OCI-LY3 (cell line): Measurements from ENCODE around the gene KRT1.

Experiments used
- H2AFZ ChIP-seq: fragments of 200-600, 300-600 bp; shearing (Covaris generic); 2 replicates; pipeline ENCODE4 v1.6.0; 2014; ENCODE audit warnings: antibody characterized with exemption, low read depth, low read length
- H3K27ac ChIP-seq: fragments of 200-600, 300-600 bp; sonication (generic); 2 replicates; pipeline ENCODE4 v1.5.1; 2014; ENCODE audit warnings: mild to moderate bottlenecking, low read length, moderate library complexity, mixed read lengths
- H3K27me3 ChIP-seq: fragments of 200-600, 300-600 bp; sonication (generic); 2 replicates; pipeline ENCODE4 v1.6.1; 2014; ENCODE audit warnings: low read depth, low read length, mixed read lengths
- H3K36me3 ChIP-seq: fragments of 200-600, 300-600 bp; sonication (generic); replicated peaks from 2 replicates; pipeline ENCODE3; 2014; ENCODE audit warnings: low read depth, low read length, mixed read lengths
- H3K4me1 ChIP-seq: fragments of 300-600, 200-600 bp; sonication (generic); 2 replicates; pipeline ENCODE4 v1.6.1; 2014; ENCODE audit warnings: low read length, mixed read lengths
- H3K4me2 ChIP-seq: fragments of 200-600, 300-600 bp; sonication (generic); 2 replicates; pipeline ENCODE4 v1.6.1; 2014; ENCODE audit warnings: low read length, mixed read lengths
- H3K4me3 ChIP-seq: fragments of 300-600, 200-600 bp; sonication (generic); 2 replicates; pipeline ENCODE4 v1.5.1; 2014; ENCODE audit warnings: antibody characterized with exemption, mild to moderate bottlenecking, low read length, moderate library complexity
- H3K79me2 ChIP-seq: fragments of 300-600, 200-600 bp; shearing (Covaris generic); 2 replicates; pipeline ENCODE4 v1.6.1; 2014; ENCODE audit warnings: mild to moderate bottlenecking, low read length, mixed read lengths
- H3K9ac ChIP-seq: fragments of 300-600, 200-600 bp; shearing (Covaris generic); 2 replicates; pipeline ENCODE4 v1.6.0; 2014; ENCODE audit warnings: mild to moderate bottlenecking, low read length, moderate library complexity
- H3K9me3 ChIP-seq: fragments of 200-600, 300-600 bp; shearing (Covaris generic); 2 replicates; pipeline ENCODE4 v1.6.1; 2014; ENCODE audit warnings: low read length, mixed read lengths; ENCODE audit not compliant: insufficient read depth
- H4K20me1 ChIP-seq: fragments of 200-600, 300-600 bp; sonication (generic); 2 replicates; pipeline ENCODE4 v1.6.1; 2016; ENCODE audit warnings: low read length, mixed read lengths; ENCODE audit not compliant: insufficient read depth
- EZH2phosphoT487 ChIP-seq: fragments of 200-600 bp; shearing (Covaris generic); IDR thresholded peaks from 2 replicates; pipeline ENCODE4 v1.6.1; 2018; ENCODE audit warnings: antibody characterized with exemption, mixed run types, low read depth
- TF ChIP-seq, protein P1 (sequence below): fragments of 200-600, 300-600 bp; sonication (generic); IDR thresholded peaks from 2 replicates; pipeline ENCODE4 v1.5.1; 2014; ENCODE audit warnings: antibody characterized with exemption, low read length, low read depth

Gene KRT1

GRCh38 chr12:52689239-52689638 lies 9.0 kb upstream of the KRT1 start:
- TF ChIP-seq EZH2phosphoT487: no peak
- TF ChIP-seq, protein P1, sequence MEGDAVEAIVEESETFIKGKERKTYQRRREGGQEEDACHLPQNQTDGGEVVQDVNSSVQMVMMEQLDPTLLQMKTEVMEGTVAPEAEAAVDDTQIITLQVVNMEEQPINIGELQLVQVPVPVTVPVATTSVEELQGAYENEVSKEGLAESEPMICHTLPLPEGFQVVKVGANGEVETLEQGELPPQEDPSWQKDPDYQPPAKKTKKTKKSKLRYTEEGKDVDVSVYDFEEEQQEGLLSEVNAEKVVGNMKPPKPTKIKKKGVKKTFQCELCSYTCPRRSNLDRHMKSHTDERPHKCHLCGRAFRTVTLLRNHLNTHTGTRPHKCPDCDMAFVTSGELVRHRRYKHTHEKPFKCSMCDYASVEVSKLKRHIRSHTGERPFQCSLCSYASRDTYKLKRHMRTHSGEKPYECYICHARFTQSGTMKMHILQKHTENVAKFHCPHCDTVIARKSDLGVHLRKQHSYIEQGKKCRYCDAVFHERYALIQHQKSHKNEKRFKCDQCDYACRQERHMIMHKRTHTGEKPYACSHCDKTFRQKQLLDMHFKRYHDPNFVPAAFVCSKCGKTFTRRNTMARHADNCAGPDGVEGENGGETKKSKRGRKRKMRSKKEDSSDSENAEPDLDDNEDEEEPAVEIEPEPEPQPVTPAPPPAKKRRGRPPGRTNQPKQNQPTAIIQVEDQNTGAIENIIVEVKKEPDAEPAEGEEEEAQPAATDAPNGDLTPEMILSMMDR: no peak
- Histone ChIP-seq H3K4me2 (no peak overlapping the region), H3K27me3 (peaks cover 62% of the 10 kb centered on the region), H3K36me3 (no peaks in the 10 kb centered on the region), H3K4me1 (no peaks in the 10 kb centered on the region), H3K9me3 (no peaks in the 10 kb centered on the region), H3K79me2 (no peaks in the 10 kb centered on the region), H4K20me1 (no peaks in the 10 kb centered on the region), H2AFZ (no peak overlapping the region), H3K4me3 (no peak overlapping the region), H3K27ac (no peak overlapping the region), H3K9ac (no peak overlapping the region)

GRCh38 chr12:52688481-52688880 lies 8.3 kb upstream of the KRT1 start:
- Histone ChIP-seq H3K4me3 (no peak overlapping the region), H3K9me3 (no peaks in the 10 kb centered on the region), H3K4me2 (no peak overlapping the region), H3K79me2 (no peaks in the 10 kb centered on the region), H3K9ac (no peak overlapping the region), H3K27me3 (peaks cover 62% of the 10 kb centered on the region), H2AFZ (no peak overlapping the region), H3K36me3 (no peaks in the 10 kb centered on the region), H3K4me1 (no peaks in the 10 kb centered on the region), H4K20me1 (no peaks in the 10 kb centered on the region), H3K27ac (no peak overlapping the region)
- no peak for TF ChIP-seq EZH2phosphoT487
- TF ChIP-seq, protein P1: no peak

GRCh38 chr12:52687497-52688385 lies 7.5 kb upstream of the KRT1 start:
- Histone ChIP-seq H3K36me3 (no peaks in the 10 kb centered on the region), H3K4me2 (no peak overlapping the region), H3K9me3 (no peaks in the 10 kb centered on the region), H4K20me1 (no peaks in the 10 kb centered on the region), H3K27me3 (peaks cover 64% of the 10 kb centered on the region), H3K79me2 (no peaks in the 10 kb centered on the region), H3K4me1 (no peaks in the 10 kb centered on the region), H3K9ac (no peak overlapping the region), H2AFZ (no peak overlapping the region), H3K27ac (no peak overlapping the region), H3K4me3 (no peak overlapping the region)
- no peak for TF ChIP-seq EZH2phosphoT487
- TF ChIP-seq, protein P1: no peak

DNA sequence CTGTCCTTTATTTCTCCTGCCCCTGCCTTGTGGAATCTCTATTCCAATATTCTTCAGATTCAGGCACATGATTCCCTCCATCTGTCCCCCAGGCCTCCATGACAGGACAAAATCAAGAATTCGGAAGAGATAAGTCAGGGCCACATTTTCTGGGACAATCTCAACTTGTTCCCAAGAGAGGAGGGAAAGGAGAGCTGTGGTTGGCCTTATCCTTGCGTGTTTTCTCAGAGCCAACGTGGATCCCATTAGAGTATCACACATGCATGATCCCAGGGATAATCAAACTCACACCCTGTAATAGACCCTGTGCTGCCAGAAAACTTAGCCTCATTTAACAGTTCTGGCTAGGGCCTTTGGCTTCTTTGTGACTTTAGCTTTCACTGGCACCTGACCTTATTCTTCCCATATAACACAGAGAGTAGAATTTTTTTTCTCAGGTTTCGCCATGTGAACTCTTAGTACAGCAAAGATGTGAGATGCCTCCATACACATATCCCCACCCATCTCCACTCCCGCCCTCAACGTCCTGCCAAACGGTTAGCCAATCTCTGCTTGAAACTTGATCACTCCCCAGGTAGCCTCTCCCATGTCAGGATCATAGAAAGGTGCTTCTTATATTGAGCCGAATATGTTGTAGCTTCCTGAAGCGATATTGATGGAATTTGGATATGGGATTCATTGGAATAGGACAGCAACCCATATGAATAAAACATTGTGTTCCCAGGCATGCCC lies 6.7 kb upstream of the KRT1 start:
- Histone ChIP-seq H2AFZ (no peak overlapping the region), H3K4me1 (no peaks in the 10 kb centered on the region), H3K27ac (no peak overlapping the region), H3K4me2 (no peak overlapping the region), H3K4me3 (no peak overlapping the region), H3K79me2 (no peaks in the 10 kb centered on the region), H4K20me1 (no peaks in the 10 kb centered on the region), H3K36me3 (no peaks in the 10 kb centered on the region), H3K9ac (no peak overlapping the region), H3K9me3 (no peaks in the 10 kb centered on the region), H3K27me3 (peaks cover 67% of the 10 kb centered on the region)
- no peak for TF ChIP-seq EZH2phosphoT487
- TF ChIP-seq, protein P1: no peak
